HL-60/S4 treated with retinoic acid at 250 ng/mL for 4 days and 3 days (cell line): ENCODE data around the gene KIF12.

ENCODE experiments used
- in situ Hi-C: fragments of 300-500 bp; cut with MboI; formaldehyde crosslinking; loops from 2 replicates; pipeline ENCODE4 v1.7.0; 2022; ENCODE audit warnings: low sequenced_read_pairs

Gene KIF12

GRCh38 chr9:114123031-114123977 is 24.2 kb upstream of the KIF12 start:
- in situ Hi-C loops: no loop called here

- in situ Hi-C loops: no loop called here
These were observed 23.3 kb upstream of the KIF12 start for GRCh38 chr9:114122136-114123027.

- in situ Hi-C loops: no loop called here
These were observed 22.4 kb upstream of the KIF12 start for GRCh38 chr9:114121227-114122135.

GRCh38 chr9:114120192-114121014 is 21.3 kb upstream of the KIF12 start:
- in situ Hi-C loops: no loop called here

GRCh38 chr9:114119242-114120191 is 20.4 kb upstream of the KIF12 start:
- in situ Hi-C loops: no loop called here

GRCh38 chr9:114117996-114118830 is 19.1 kb upstream of the KIF12 start:
- in situ Hi-C loops: no loop called here

- in situ Hi-C loops: no loop called here
These were observed 18.5 kb upstream of the KIF12 start for GRCh38 chr9:114117614-114117995.

GRCh38 chr9:114116126-114116747 is 17.1 kb upstream of the KIF12 start:
- in situ Hi-C loops: no loop called here

- in situ Hi-C loops: no loop called here
These were observed 16.6 kb upstream of the KIF12 start for GRCh38 chr9:114115654-114116125.

- in situ Hi-C loops: no loop called here
These were observed 15.3 kb upstream of the KIF12 start for GRCh38 chr9:114114364-114114763.

- in situ Hi-C loops: no loop called here
These were observed 13.9 kb upstream of the KIF12 start for GRCh38 chr9:114112778-114113584.

- in situ Hi-C loops: no loop called here
These were observed 13.2 kb upstream of the KIF12 start for GRCh38 chr9:114112325-114112724.

- in situ Hi-C loops: no loop called here
These were observed 11.1 kb upstream of the KIF12 start for GRCh38 chr9:114110180-114110579.

GRCh38 chr9:114109124-114109523 is 10.0 kb upstream of the KIF12 start:
- in situ Hi-C loops: no loop called here

- in situ Hi-C loops: no loop called here
These were observed 9.1 kb upstream of the KIF12 start for GRCh38 chr9:114108016-114108833.
